WTC11 (cell line): Measurements from ENCODE around the gene CST9. TPM values are rescaled to one million over a fixed set of nuclear protein-coding genes. Genes with fewer than 3 reads are reported as not detected.
"Not testable (repeated sequence)": the region's sequence is repeated elsewhere in the genome, so short reads cannot be mapped to it uniquely, and the experiment has no call there.

Source experiments
- ATAC-seq: fragments of 200-7000 bp; cut with Tn5 transposase; 2 replicates; pipeline ENCODE4 v1.10.0; 2021; ENCODE audit warnings: mild to moderate bottlenecking, moderate library complexity
- CTCF ChIA-PET: fragments of 300-600 bp; sonication (Branson Sonifier 250); formaldehyde crosslinking; loops from one replicate; lab custom pipeline; 2021; ENCODE audit warnings: antibody characterized with exemption; lab: Charles Lee
- POLR2A ChIA-PET: fragments of 350-600 bp; sonication (Branson Sonifier 250); formaldehyde crosslinking; loops from one replicate; lab custom pipeline; 2021; ENCODE audit warnings: antibody characterized with exemption; lab: Charles Lee
- DNase-seq: peaks from one replicate; pipeline ENCODE4 v3.0.0; 2021; ENCODE audit warnings: low spot score
- H3K27ac Mint-ChIP-seq: 2 replicates; pipeline ENCODE4 v1.8.0; 2021; ENCODE audit warnings: mixed read lengths
- H3K27me3 Mint-ChIP-seq: 2 replicates; pipeline ENCODE4 v1.8.0; 2021; ENCODE audit warnings: low read depth, mild to moderate bottlenecking, moderate library complexity, mixed read lengths
- H3K36me3 Mint-ChIP-seq: 2 replicates; pipeline ENCODE4 v1.8.0; 2021; ENCODE audit warnings: mixed read lengths
- H3K4me1 Mint-ChIP-seq: 2 replicates; pipeline ENCODE4 v1.8.0; 2022; ENCODE audit warnings: mixed read lengths
- H3K4me3 Mint-ChIP-seq: 2 replicates; pipeline ENCODE4 v1.8.0; 2021; ENCODE audit warnings: mild to moderate bottlenecking, moderate library complexity, mixed read lengths
- H3K9me3 Mint-ChIP-seq: 2 replicates; pipeline ENCODE4 v1.8.0; 2021; ENCODE audit warnings: mixed read lengths
- CDX4 ChIP-seq: fragments of 250-450 bp; sonication (Bioruptor Pico); IDR thresholded peaks from 2 replicates; pipeline ENCODE4 v1.9.0; 2021; ENCODE audit warnings: moderate library complexity, mild to moderate bottlenecking, inconsistent platforms, borderline replicate concordance
- CTCF ChIP-seq: fragments of 200-600 bp; IDR thresholded peaks from 2 replicates; pipeline ENCODE4 v1.8.0; 2022; ENCODE audit warnings: antibody characterized with exemption
- ETV6 ChIP-seq: sonication (generic); formaldehyde crosslinking; IDR thresholded peaks from 2 replicates; pipeline ENCODE4 v1.8.1; 2022; ENCODE audit warnings: mild to moderate bottlenecking, missing genetic modification reagents
- FOXJ3 ChIP-seq: sonication (generic); formaldehyde crosslinking; IDR thresholded peaks from 2 replicates; pipeline ENCODE4 v1.9.0; 2021; ENCODE audit warnings: missing genetic modification reagents, mild to moderate bottlenecking, borderline replicate concordance
- FOXP1 ChIP-seq: sonication (generic); formaldehyde crosslinking; IDR thresholded peaks from 2 replicates; pipeline ENCODE4 v1.8.0; 2022; ENCODE audit warnings: missing genetic modification reagents, mild to moderate bottlenecking, moderate library complexity, borderline replicate concordance
- JUN ChIP-seq: sonication (generic); formaldehyde crosslinking; IDR thresholded peaks from 2 replicates; pipeline ENCODE4 v1.8.0; 2023; ENCODE audit warnings: mild to moderate bottlenecking, missing genetic modification reagents
- KAT7 ChIP-seq: sonication (generic); formaldehyde crosslinking; IDR thresholded peaks from 2 replicates; pipeline ENCODE4 v1.8.1; 2023; ENCODE audit warnings: missing genetic modification reagents, mild to moderate bottlenecking, borderline replicate concordance
- NR1H2 ChIP-seq: sonication (generic); formaldehyde crosslinking; IDR thresholded peaks from 2 replicates; pipeline ENCODE4 v1.9.0; 2021; ENCODE audit warnings: mild to moderate bottlenecking, moderate library complexity, missing genetic modification reagents
- NR2C2 ChIP-seq: sonication (generic); formaldehyde crosslinking; IDR thresholded peaks from 2 replicates; pipeline ENCODE4 v1.8.0; 2022; ENCODE audit warnings: mild to moderate bottlenecking, missing genetic modification reagents
- NR3C1 ChIP-seq: sonication (generic); formaldehyde crosslinking; conservative IDR thresholded peaks from 2 replicates; pipeline ENCODE4 v1.8.1; 2023; ENCODE audit warnings: low read depth, mild to moderate bottlenecking, missing genetic modification reagents
- SMAD3 ChIP-seq: sonication (generic); formaldehyde crosslinking; IDR thresholded peaks from 2 replicates; pipeline ENCODE4 v1.8.0; 2022; ENCODE audit warnings: missing genetic modification reagents, mild to moderate bottlenecking, borderline replicate concordance
- TP53 ChIP-seq: sonication (generic); formaldehyde crosslinking; IDR thresholded peaks from 2 replicates; pipeline ENCODE4 v1.8.1; 2023; ENCODE audit warnings: mild to moderate bottlenecking, missing genetic modification reagents
- ZNF121 ChIP-seq: sonication (generic); formaldehyde crosslinking; IDR thresholded peaks from 2 replicates; pipeline ENCODE4 v1.8.0; 2023; ENCODE audit warnings: missing genetic modification reagents
- ZNF138 ChIP-seq: sonication (generic); formaldehyde crosslinking; conservative IDR thresholded peaks from 2 replicates; pipeline ENCODE4 v1.8.1; 2022; ENCODE audit warnings: mild to moderate bottlenecking, moderate library complexity, missing genetic modification reagents
- total RNA-seq: library from RNA; stranded (reverse); gene quantifications from 3 replicates; pipeline ENCODE4 v1.2.3, GENCODE V29; 2021
- TF ChIP-seq, protein P1 (sequence below): sonication (generic); formaldehyde crosslinking; conservative IDR thresholded peaks from 2 replicates; pipeline ENCODE4 v1.8.1; 2022; ENCODE audit warnings: mild to moderate bottlenecking, missing genetic modification reagents
- TF ChIP-seq, protein P2 (sequence below): sonication (generic); formaldehyde crosslinking; IDR thresholded peaks from 2 replicates; pipeline ENCODE4 v1.8.1; 2023; ENCODE audit warnings: mild to moderate bottlenecking, missing genetic modification reagents, moderate library complexity
- TF ChIP-seq, protein P3 (sequence below): sonication (generic); formaldehyde crosslinking; IDR thresholded peaks from 2 replicates; pipeline ENCODE4 v1.8.0; 2022; ENCODE audit warnings: mild to moderate bottlenecking, missing genetic modification reagents
- TF ChIP-seq, protein P4 (sequence below): sonication (generic); formaldehyde crosslinking; IDR thresholded peaks from 2 replicates; pipeline ENCODE4 v1.8.0; 2022; ENCODE audit warnings: mild to moderate bottlenecking, missing genetic modification reagents
- TF ChIP-seq, protein P5 (sequence below): fragments of 250-450 bp; sonication (Bioruptor Pico); IDR thresholded peaks from 2 replicates; pipeline ENCODE4 v2.1.2; 2022; ENCODE audit warnings: mild to moderate bottlenecking, moderate library complexity

CST9 gene
- total RNA-seq, 1 experiment from 2014 or later: not detected

DNA sequence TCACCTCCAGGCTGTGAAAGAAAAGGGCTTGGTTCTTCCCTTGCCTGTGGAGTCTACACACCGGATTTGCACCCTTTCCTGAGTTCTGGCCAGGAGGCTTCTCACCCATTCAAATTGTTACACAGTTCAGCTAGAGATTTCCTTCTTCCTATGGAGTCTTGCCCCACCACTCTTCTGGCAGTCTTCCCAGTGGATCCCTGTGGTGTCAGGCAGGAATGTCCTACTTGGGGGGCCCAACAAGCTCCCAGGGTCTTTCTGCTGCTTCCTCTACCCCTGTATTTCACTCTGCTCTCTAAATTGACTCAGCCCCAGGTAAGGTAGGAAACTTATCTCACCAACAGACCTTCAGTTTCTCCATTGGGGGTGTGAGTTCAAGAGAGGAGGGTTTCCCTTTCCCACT is 23.4 kb downstream of the CST9 start (continued):
- TF ChIP-seq NR3C1: no peak
- TF ChIP-seq FOXJ3 (CRISPR knock-in tag): no peak

DNA sequence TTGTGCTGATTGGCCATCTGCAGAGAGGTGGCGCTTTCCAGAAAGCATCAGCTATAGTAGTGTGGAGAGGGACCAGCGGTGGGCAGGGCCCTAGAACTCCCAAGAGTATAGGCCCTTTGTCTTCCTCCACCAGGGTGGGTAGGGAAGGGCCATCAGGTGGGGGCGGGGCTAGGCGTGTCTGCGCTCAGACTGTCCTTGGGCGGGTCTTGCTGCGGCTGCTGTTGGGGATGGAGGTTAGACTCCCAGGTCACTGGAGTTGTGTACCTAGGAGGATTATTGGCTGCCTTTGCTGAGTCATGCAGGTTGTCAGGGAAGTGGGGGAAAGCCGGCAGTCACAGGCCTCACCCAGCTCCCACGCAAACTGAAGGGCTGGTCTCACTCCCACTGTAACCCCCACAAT is 23.9 kb downstream of the CST9 start:
- not testable (repeated sequence) for H3K4me3 Mint-ChIP-seq, DNase-seq, H3K36me3 Mint-ChIP-seq, H3K27ac Mint-ChIP-seq
- POLR2A ChIA-PET: interaction anchor here (0.7 kb wide), 1 partner anchor 53 kb away, joined by 4 read pairs; no protein-coding TSS in a partner anchor
- peaks cover 13% of the 10 kb centered on the region for H3K9me3 Mint-ChIP-seq
- H3K4me1 Mint-ChIP-seq: peaks cover 13% of the 10 kb centered on the region
- ATAC-seq: peak; percentile 60
- peaks cover 15% of the 10 kb centered on the region for H3K27me3 Mint-ChIP-seq
- CTCF ChIA-PET: interaction anchor here (1.0 to 1.3 kb wide), 3 partner anchors 25 to 138 kb away, joined by 3 to 7 read pairs (median 3); no protein-coding TSS in a partner anchor

GRCh38 chr20:23574977-23575376 is 30.7 kb downstream of the CST9 start:
- H3K4me3 Mint-ChIP-seq: no peak overlapping the region
- no peak overlapping the region for H3K27ac Mint-ChIP-seq
- H3K9me3 Mint-ChIP-seq: peaks cover 22% of the 10 kb centered on the region
- CTCF ChIA-PET: no interaction called here
- POLR2A ChIA-PET: no interaction called here
- no peak for DNase-seq
- peaks cover 3% of the 10 kb centered on the region; the same call in 1 of the 2 replicates for H3K36me3 Mint-ChIP-seq
- no peaks in the 10 kb centered on the region for H3K4me1 Mint-ChIP-seq
- no peaks in the 10 kb centered on the region for H3K27me3 Mint-ChIP-seq
- no peak for ATAC-seq
- TF ChIP-seq, protein P1, sequence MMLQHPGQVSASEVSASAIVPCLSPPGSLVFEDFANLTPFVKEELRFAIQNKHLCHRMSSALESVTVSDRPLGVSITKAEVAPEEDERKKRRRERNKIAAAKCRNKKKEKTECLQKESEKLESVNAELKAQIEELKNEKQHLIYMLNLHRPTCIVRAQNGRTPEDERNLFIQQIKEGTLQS (CRISPR knock-in tag): no peak
- no peak for TF ChIP-seq NR1H2 (CRISPR knock-in tag)
- TF ChIP-seq, protein P2, sequence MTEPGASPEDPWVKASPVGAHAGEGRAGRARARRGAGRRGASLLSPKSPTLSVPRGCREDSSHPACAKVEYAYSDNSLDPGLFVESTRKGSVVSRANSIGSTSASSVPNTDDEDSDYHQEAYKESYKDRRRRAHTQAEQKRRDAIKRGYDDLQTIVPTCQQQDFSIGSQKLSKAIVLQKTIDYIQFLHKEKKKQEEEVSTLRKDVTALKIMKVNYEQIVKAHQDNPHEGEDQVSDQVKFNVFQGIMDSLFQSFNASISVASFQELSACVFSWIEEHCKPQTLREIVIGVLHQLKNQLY: no peak
- no peak for TF ChIP-seq CTCF
- TF ChIP-seq KAT7 (CRISPR knock-in tag): no peak
- no peak for TF ChIP-seq ZNF121
- TF ChIP-seq, protein P3, sequence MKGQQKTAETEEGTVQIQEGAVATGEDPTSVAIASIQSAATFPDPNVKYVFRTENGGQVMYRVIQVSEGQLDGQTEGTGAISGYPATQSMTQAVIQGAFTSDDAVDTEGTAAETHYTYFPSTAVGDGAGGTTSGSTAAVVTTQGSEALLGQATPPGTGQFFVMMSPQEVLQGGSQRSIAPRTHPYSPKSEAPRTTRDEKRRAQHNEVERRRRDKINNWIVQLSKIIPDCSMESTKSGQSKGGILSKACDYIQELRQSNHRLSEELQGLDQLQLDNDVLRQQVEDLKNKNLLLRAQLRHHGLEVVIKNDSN (CRISPR knock-in tag): no peak
- no peak for TF ChIP-seq ETV6 (CRISPR knock-in tag)
- no peak for TF ChIP-seq TP53 (CRISPR knock-in tag)
- TF ChIP-seq NR3C1: no peak
- no peak for TF ChIP-seq JUN
- TF ChIP-seq, protein P4, sequence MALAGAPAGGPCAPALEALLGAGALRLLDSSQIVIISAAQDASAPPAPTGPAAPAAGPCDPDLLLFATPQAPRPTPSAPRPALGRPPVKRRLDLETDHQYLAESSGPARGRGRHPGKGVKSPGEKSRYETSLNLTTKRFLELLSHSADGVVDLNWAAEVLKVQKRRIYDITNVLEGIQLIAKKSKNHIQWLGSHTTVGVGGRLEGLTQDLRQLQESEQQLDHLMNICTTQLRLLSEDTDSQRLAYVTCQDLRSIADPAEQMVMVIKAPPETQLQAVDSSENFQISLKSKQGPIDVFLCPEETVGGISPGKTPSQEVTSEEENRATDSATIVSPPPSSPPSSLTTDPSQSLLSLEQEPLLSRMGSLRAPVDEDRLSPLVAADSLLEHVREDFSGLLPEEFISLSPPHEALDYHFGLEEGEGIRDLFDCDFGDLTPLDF: no peak
- no peak for TF ChIP-seq CDX4 (CRISPR knock-in tag)
- TF ChIP-seq, protein P5, sequence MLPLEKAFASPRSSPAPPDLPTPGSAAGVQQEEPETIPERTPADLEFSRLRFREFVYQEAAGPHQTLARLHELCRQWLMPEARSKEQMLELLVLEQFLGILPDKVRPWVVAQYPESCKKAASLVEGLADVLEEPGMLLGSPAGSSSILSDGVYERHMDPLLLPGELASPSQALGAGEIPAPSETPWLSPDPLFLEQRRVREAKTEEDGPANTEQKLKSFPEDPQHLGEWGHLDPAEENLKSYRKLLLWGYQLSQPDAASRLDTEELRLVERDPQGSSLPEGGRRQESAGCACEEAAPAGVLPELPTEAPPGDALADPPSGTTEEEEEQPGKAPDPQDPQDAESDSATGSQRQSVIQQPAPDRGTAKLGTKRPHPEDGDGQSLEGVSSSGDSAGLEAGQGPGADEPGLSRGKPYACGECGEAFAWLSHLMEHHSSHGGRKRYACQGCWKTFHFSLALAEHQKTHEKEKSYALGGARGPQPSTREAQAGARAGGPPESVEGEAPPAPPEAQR (CRISPR knock-in tag): no peak
- TF ChIP-seq SMAD3 (CRISPR knock-in tag): no peak
- TF ChIP-seq FOXP1 (CRISPR knock-in tag): no peak
- no peak for TF ChIP-seq NR2C2
- TF ChIP-seq ZNF138 (CRISPR knock-in tag): no peak
